Adrenal gland (tissue), 12 donors: Measurements from ENCODE around the gene ST6GALNAC6. TPM values are rescaled to one million over a fixed set of nuclear protein-coding genes. Genes with fewer than 3 reads are reported as not detected.

Source experiments
- DNase-seq, 7 donors: peaks; one replicate each; pipeline ENCODE4 v3.0.0-alpha.2; 2019 to 2020
- H3K27ac ChIP-seq, 5 donors: fragments of 200-600 bp; sonication (generic) in 4 of 5; 1 replicate in 3 of 5; 2 replicates in 2 of 5; pipeline versions ENCODE4 v1.5.1 to v1.8.0; 2016 to 2020; ENCODE audit warnings: mild to moderate bottlenecking in 1 of 5
- H3K27me3 ChIP-seq: fragments of 200-600 bp; 2 replicates; pipeline ENCODE4 v1.8.0; 2021
- H3K36me3 ChIP-seq, 2 donors: fragments of 200-600 bp; replicated peaks in 1 of 2; 1 replicate in 1 of 2; 2 replicates in 1 of 2; pipeline versions ENCODE4 v1.5.1 to v1.8.0; 2018 to 2022
- H3K4me1 ChIP-seq, 2 donors: fragments of 200-600 bp; replicated peaks in 1 of 2; 1 replicate in 1 of 2; 2 replicates in 1 of 2; pipeline versions ENCODE4 v1.5.1 to v1.8.0; 2018 to 2021
- H3K4me3 ChIP-seq, 4 donors: fragments of 200-600 bp; sonication (generic) in 3 of 4; one replicate each; pipeline ENCODE4 v1.5.1; 2016 to 2018
- H3K9me3 ChIP-seq, 3 donors: fragments of 200-600 bp; sonication (generic) in 1 of 3; replicated peaks in 1 of 3; 1 replicate in 2 of 3; 2 replicates in 1 of 3; pipeline versions ENCODE4 v1.5.1 to v1.8.0; 2016 to 2021
- CTCF ChIP-seq, 6 experiments: fragments of 450-650 bp in 4 of 6; fragments of 200-600 bp in 2 of 6; sonication (generic) in 1 of 6; IDR thresholded peaks; 1 replicate in 5 of 6; 2 replicates in 1 of 6; pipeline versions ENCODE4 v1.5.1 to v1.8.0; 2016 to 2021; ENCODE audit warnings: antibody characterized with exemption in 6 of 6, mild to moderate bottlenecking in 2 of 6, moderate library complexity in 1 of 6
- POLR2A ChIP-seq, 2 donors: fragments of 450-650 bp; IDR thresholded peaks; one replicate each; pipeline ENCODE4 v1.6.1; 2017; ENCODE audit warnings: antibody characterized with exemption in 2 of 2, mild to moderate bottlenecking in 2 of 2, moderate library complexity in 1 of 2
- WGBS, 4 donors: extraction: QIAGEN DNeasy Blood & Tissue Kit in 2 of 4; methylation state at CpG; one replicate each; pipeline versions ENCODE4 v1.1.5 to v1.1.7; 2013 to 2017; 5-methylcytosine and 5-hydroxymethylcytosine counted together
- intact Hi-C, 2 donors: fragments of 100-400 bp; cut with DNase I; formaldehyde crosslinking; loops; one replicate each; pipeline versions ENCODE4 v1.14.1 to v1.15.0; 2022 to 2023
- polyA plus RNA-seq, 3 donors: library from polyadenylated mRNA; stranded (reverse); fragments of 200-250 nt in 2 of 3; fragments of 350-450 nt in 1 of 3; fragmentation: Illumina TruSeq in 1 of 3; extraction: RNeasy Lipid Tissue Mini Kit (QIAGEN cat#74804) in 1 of 3; gene quantifications; one replicate each; pipeline ENCODE4 v1.2.3, GENCODE V29; 2013 to 2014
- total RNA-seq, 9 donors: library from RNA; depleted of rRNA in 4 of 9; stranded (reverse); fragments of >200 nt in 4 of 9; fragments of 120-200 nt in 1 of 9; fragmentation: NEBNext Ultra II Directional in 1 of 9; extraction: Animal tissue kit (Norgen Biotek cat#: 25700) in 1 of 9; gene quantifications; one replicate each; pipeline versions ENCODE4 v1.1.0 to v1.2.4, GENCODE V29; 2013 to 2023
- donor health status: healthy with polysubstance abuse.
- donor health status: Bipolar disorder and iron deficiency.
- donor health status: DM: yes; HTN: yes; CAD: no.
- donor health status: DM: no; HTN: no; CAD: no.
- donor health status: DM: no; HTN: no; CAD: no.
- donor health status: DM: yes; HTN: yes; CAD: no.

Gene ST6GALNAC6
- total and polyA plus RNA-seq, 12 donors: 26.7 to 129 (median 53.2) TPM

- Histone ChIP-seq H3K4me3 (no peak overlapping the region), H3K36me3 (no peaks in the 10 kb centered on the region), H3K27me3 (no peaks in the 10 kb centered on the region), H3K9me3 (no peaks in the 10 kb centered on the region), H3K4me1 (peaks cover 23 to 42% of the 10 kb centered on the region in 2 donors), H3K27ac (no peak overlapping the region)
- no peak for TF ChIP-seq POLR2A (IDR thresholded peaks at IDR 0.05)
- TF ChIP-seq CTCF (IDR thresholded peaks at IDR 0.05): no peak
- WGBS, 4 donors: 68 to 84% (median 71%) methylated on average over 5 to 11 of the region's 11 CpGs
- no peak for DNase-seq
- intact Hi-C loops: no loop called here
These were observed 35.6 kb upstream of the ST6GALNAC6 start for GRCh38 chr9:127934986-127935385.

- DNase-seq: no peak
- no peaks in the 10 kb centered on the region for H3K27me3 ChIP-seq
- no peak overlapping the region for H3K4me3 ChIP-seq
- no peak overlapping the region for H3K27ac ChIP-seq
- peaks cover 23 to 42% of the 10 kb centered on the region in 2 donors for H3K4me1 ChIP-seq
- 88 to 98% (median 94%) methylated on average over 4 of the region's 4 CpGs for WGBS, 4 donors
- TF ChIP-seq CTCF (IDR thresholded peaks at IDR 0.05) (no peak), POLR2A (IDR thresholded peaks at IDR 0.05) (no peak)
- H3K36me3 ChIP-seq: no peaks in the 10 kb centered on the region
- intact Hi-C loops: no loop called here
- no peaks in the 10 kb centered on the region for H3K9me3 ChIP-seq
These were observed 34.8 kb upstream of the ST6GALNAC6 start for GRCh38 chr9:127934248-127934647.

GRCh38 chr9:127931092-127931881, 31.9 kb upstream of the ST6GALNAC6 start:
- H3K36me3 ChIP-seq: no peaks in the 10 kb centered on the region
- H3K9me3 ChIP-seq: no peaks in the 10 kb centered on the region
- H3K4me3 ChIP-seq: peak overlapping the region in 2 of 4 donors; percentile 22 to 42
- peak in 4 of 7 donors; percentile 55 to 70 (median 68) for DNase-seq
- TF ChIP-seq CTCF (IDR thresholded peaks at IDR 0.05): no peak
- peak in 1 of 2 donors; percentile 5 for TF ChIP-seq POLR2A (IDR thresholded peaks at IDR 0.05)
- H3K4me1 ChIP-seq: peaks cover 10 to 40% of the 10 kb centered on the region in 2 donors
- peaks cover 19% of the 10 kb centered on the region for H3K27me3 ChIP-seq
- WGBS, 4 donors: 15 to 24% (median 18%) methylated on average over 16 to 18 of the region's 18 CpGs
- peak overlapping the region in 2 of 5 donors; percentile 17 to 56 for H3K27ac ChIP-seq
- intact Hi-C loops: no loop called here

DNA sequence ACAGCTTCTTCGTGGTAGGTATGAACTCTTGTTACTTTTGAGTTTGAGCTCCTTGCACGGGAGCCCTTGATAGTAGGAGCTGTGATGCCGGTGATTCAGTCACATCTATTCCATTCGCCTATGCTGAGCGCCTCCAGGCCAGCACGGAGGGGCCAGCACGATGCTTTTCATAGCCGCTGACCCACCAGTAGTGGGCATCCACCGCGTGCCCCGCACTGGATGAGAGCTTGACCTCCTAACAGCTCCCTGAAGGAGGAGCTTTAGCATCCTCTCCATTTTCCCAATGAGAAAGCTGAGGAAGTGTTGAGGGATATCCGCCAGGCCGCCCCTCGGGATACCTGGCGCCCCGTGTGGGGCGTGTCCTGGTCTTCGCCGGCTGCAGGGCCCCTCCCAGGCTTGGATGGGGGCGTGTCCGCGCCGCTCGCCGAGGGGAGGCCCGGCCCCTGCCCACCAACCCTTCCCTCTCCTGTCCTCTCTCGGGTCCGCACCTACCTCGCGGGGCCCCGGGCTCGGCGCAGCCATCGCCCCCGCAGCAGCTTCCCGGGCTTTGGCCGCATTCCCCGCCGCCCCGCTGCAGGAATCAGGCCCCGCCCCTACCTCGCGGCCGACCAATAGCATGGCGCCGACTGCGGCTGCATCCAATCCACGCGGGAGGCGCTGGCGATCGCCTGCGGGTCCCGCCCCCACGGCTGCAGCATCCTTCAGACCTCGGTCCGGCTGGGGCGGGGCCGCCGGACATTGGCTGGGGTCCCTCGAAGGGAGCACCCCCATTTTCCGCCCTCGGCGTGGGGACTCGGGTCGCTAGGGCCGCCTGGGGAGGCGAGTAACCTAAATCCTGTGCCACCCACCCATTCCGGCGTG, 31.1 kb upstream of the ST6GALNAC6 start, which contains the start of gene PIP5KL1:
Gene PIP5KL1 (minus strand): TSS at position 547 of the 861 bp plus-strand sequence. CDS start 25 bp downstream, at position 522.
- H3K27me3 ChIP-seq: peaks cover 27% of the 10 kb centered on the region
- H3K36me3 ChIP-seq: no peaks in the 10 kb centered on the region
- H3K4me3 ChIP-seq: peak within 1 kb of the TSS in 2 of 4 donors; percentile 22 to 42
- peak; percentile 77 to 89 (median 81) for DNase-seq
- peak within 1 kb of the TSS in 2 of 5 donors; percentile 17 to 56 for H3K27ac ChIP-seq
- WGBS, 4 donors: 1 to 9% (median 3%) methylated on average over 14 to 70 of the region's 70 CpGs
- no peaks in the 10 kb centered on the region for H3K9me3 ChIP-seq
- TF ChIP-seq CTCF (IDR thresholded peaks at IDR 0.05) (no peak), POLR2A (IDR thresholded peaks at IDR 0.05) (no peak)
- peaks cover 10 to 32% of the 10 kb centered on the region in 2 donors for H3K4me1 ChIP-seq
- intact Hi-C loops: no loop called here
